Left renal pelvis (tissue), 4 donors: Measurements from ENCODE around the gene ZP1. TPM values are rescaled to one million over a fixed set of nuclear protein-coding genes. Genes with fewer than 3 reads are reported as not detected.

ENCODE experiments used
- DNase-seq, 4 donors: peaks; one replicate each; pipeline ENCODE4 v3.0.0-alpha.2; 2013; ENCODE audit warnings: low read depth in 4 of 4, low spot score in 3 of 4
- polyA plus RNA-seq, 4 donors: library from polyadenylated mRNA; unstranded; fragments of 120-200 nt; gene quantifications; one replicate each; pipeline ENCODE4 v1.2.1, GENCODE V29; 2013; ENCODE audit not compliant: insufficient read length in 4 of 4

The ZP1 gene
- polyA plus RNA-seq, 4 donors = 0.22 TPM; not detected in 3

GRCh38 chr11:60875366-60876167 lies 8.2 kb downstream of the ZP1 start:
- DNase-seq = no peak

- DNase-seq = no peak
Measured at GRCh38 chr11:60876168-60876485, 8.8 kb downstream of the ZP1 start.

- DNase-seq = no peak
Measured at GRCh38 chr11:60878245-60879101, 11.1 kb downstream of the ZP1 start.

- DNase-seq = no peak
Measured at GRCh38 chr11:60879104-60879503, 11.8 kb downstream of the ZP1 start.

GRCh38 chr11:60879971-60880588 lies 12.7 kb downstream of the ZP1 start:
- no peak for DNase-seq

- DNase-seq = no peak
Measured at GRCh38 chr11:60880643-60881282, 13.4 kb downstream of the ZP1 start.

- no peak for DNase-seq
Measured at GRCh38 chr11:60887556-60887955, 20.2 kb downstream of the ZP1 start.

GRCh38 chr11:60889869-60890311 lies 22.5 kb downstream of the ZP1 start:
- DNase-seq = no peak

- DNase-seq = no peak
Measured at GRCh38 chr11:60890696-60891095, 23.4 kb downstream of the ZP1 start.

- DNase-seq = no peak
Measured at GRCh38 chr11:60891103-60891741, 23.9 kb downstream of the ZP1 start.

GRCh38 chr11:60895687-60896086 lies 28.3 kb downstream of the ZP1 start:
- no peak for DNase-seq

- no peak for DNase-seq
Measured at GRCh38 chr11:60897496-60897895, 30.2 kb downstream of the ZP1 start.

GRCh38 chr11:60899046-60899936 lies 31.9 kb downstream of the ZP1 start:
- no peak for DNase-seq

GRCh38 chr11:60899977-60900376 lies 32.6 kb downstream of the ZP1 start:
- DNase-seq = no peak

- DNase-seq = no peak
Measured at GRCh38 chr11:60900673-60901404, 33.5 kb downstream of the ZP1 start.

- DNase-seq = no peak
Measured at GRCh38 chr11:60902625-60903024, 35.3 kb downstream of the ZP1 start.

- DNase-seq = no peak
Measured at GRCh38 chr11:60905047-60905446, 37.7 kb downstream of the ZP1 start.

- DNase-seq = no peak
Measured at GRCh38 chr11:60905551-60906113, 38.3 kb downstream of the ZP1 start.
